HCT116 (cell line): Measurements from ENCODE around the gene MYBPHL.

ENCODE experiments used
- POLR2AphosphoS5 ChIP-seq: IDR thresholded peaks from 2 replicates; pipeline ENCODE4 v1.6.1; 2011; ENCODE audit warnings: mild to moderate bottlenecking, low read depth, low read length, moderate library complexity
- YY1 ChIP-seq: IDR thresholded peaks from 2 replicates; pipeline ENCODE4 v1.6.1; 2011; ENCODE audit warnings: low read length, low read depth, moderate library complexity, mild to moderate bottlenecking; ENCODE audit not compliant: insufficient replicate concordance; ENCODE audit errors: extremely low read depth
- TF ChIP-seq, protein P1 (sequence below), 3 experiments: fragments of 200-600 bp in 1 of 3; sonication (generic) in 1 of 3; IDR thresholded peaks in 2 of 3; conservative IDR thresholded peaks in 1 of 3; 2 replicates each; pipeline ENCODE4 v1.5.1; 2012 to 2017; ENCODE audit warnings: low read depth in 2 of 3, low read length in 2 of 3, antibody characterized with exemption in 1 of 3, borderline replicate concordance in 1 of 3, control low read depth in 1 of 3, mild to moderate bottlenecking in 1 of 3, mixed read lengths in 1 of 3, mixed run types in 1 of 3, moderate library complexity in 1 of 3; ENCODE audit not compliant: insufficient read depth in 1 of 3

DNA sequence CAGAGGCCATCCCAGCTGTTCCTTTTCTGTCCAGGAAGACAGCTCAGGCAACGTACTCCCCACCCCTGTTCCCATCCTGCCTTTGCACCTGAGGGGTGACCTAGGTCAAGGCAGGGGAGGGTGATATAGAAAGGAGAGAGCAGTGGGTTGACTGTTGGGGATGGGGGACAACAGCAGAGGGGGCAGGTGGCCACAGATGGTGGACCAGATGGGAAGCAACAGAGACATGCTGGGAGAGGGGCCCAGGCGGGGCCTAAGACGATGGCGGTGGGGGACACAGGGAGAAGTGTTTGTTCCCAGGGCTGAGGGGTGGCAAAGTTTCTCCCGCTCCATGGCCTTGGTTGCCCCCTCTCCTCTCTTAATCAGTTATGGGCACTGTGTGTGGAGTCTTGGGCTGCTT lies 51.1 kb downstream of the MYBPHL start:
- no peak for TF ChIP-seq POLR2AphosphoS5
- TF ChIP-seq, protein P1, sequence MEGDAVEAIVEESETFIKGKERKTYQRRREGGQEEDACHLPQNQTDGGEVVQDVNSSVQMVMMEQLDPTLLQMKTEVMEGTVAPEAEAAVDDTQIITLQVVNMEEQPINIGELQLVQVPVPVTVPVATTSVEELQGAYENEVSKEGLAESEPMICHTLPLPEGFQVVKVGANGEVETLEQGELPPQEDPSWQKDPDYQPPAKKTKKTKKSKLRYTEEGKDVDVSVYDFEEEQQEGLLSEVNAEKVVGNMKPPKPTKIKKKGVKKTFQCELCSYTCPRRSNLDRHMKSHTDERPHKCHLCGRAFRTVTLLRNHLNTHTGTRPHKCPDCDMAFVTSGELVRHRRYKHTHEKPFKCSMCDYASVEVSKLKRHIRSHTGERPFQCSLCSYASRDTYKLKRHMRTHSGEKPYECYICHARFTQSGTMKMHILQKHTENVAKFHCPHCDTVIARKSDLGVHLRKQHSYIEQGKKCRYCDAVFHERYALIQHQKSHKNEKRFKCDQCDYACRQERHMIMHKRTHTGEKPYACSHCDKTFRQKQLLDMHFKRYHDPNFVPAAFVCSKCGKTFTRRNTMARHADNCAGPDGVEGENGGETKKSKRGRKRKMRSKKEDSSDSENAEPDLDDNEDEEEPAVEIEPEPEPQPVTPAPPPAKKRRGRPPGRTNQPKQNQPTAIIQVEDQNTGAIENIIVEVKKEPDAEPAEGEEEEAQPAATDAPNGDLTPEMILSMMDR (IDR thresholded peaks at IDR 0.05 in 2 of 3, conservative IDR thresholded peaks at IDR 0.05 in 1 of 3; ENCODE audit: borderline replicate concordance in 1 of 3, insufficient read depth in 1 of 3, low read depth in 2 of 3, low read length in 2 of 3): no peak
- no peak for TF ChIP-seq YY1
